Adrenal gland (tissue), 5 donors: ENCODE measurements around the gene AHRR.

Source experiments
- CTCF ChIP-seq, 6 experiments: fragments of 450-650 bp in 4 of 6; fragments of 200-600 bp in 2 of 6; sonication (generic) in 1 of 6; IDR thresholded peaks; 1 replicate in 5 of 6; 2 replicates in 1 of 6; pipeline versions ENCODE4 v1.5.1 to v1.8.0; 2016 to 2021; ENCODE audit warnings: antibody characterized with exemption in 6 of 6, mild to moderate bottlenecking in 2 of 6, moderate library complexity in 1 of 6
- POLR2A ChIP-seq, 2 donors: fragments of 450-650 bp; IDR thresholded peaks; one replicate each; pipeline ENCODE4 v1.6.1; 2017; ENCODE audit warnings: antibody characterized with exemption in 2 of 2, mild to moderate bottlenecking in 2 of 2, moderate library complexity in 1 of 2
- donor health status: DM: no; HTN: no; CAD: no.

GRCh38 chr5:315488-316209 lies 5.9 kb upstream of the AHRR start:
- TF ChIP-seq POLR2A (IDR thresholded peaks at IDR 0.05), result no peak
- TF ChIP-seq CTCF (IDR thresholded peaks at IDR 0.05), result no peak
